ENCODE measurements around the gene PDZK1.
A peak's percentile ranks its signal among the peaks of the same experiment; 100 is the strongest.
"Not testable (repeated sequence)": the region's sequence is repeated elsewhere in the genome, so short reads cannot be mapped to it uniquely, and the experiment has no call there.

PDZK1 gene

DNA sequence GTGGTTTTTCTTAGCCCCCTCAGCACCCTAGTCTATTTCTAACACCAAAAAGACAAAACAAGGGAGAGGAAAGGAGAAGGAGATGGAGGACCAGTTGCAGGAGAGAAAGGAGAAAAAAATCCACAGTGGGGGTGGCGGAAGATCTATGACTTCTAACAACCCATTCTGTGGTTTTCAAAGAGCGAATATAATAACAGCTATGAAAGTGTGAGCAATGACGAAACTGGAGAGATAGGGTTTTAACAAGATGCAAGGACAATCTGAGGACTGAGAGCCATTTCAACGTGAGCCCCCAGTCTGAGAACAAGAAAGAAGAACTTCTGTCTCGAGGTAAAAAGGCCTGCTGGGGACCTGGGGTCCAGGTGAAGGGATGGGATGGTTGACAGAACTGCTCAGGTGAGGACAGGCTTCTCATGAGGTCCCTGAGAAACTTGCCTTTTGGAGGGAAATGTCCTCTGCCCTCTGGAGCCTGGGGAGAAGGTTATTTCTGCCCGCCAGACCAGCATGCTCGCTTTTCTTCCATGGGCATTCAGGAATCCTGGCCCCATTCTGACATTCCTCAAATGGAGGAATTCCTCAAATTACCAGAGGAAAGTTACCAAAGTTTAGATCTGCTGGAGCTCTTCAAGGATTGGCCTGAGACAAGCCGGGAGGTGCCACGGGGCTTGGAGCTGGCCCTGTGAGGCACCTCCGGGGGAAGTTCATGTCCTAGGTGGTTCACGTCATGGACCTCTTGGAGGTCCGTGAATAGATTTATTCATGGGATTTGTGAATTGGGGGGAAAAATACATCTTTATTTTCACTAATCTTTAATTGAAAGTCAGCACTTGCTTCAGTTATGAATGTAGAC, 12.3 kb upstream of the PDZK1 start, which contains the start of gene CD160:
TSS of gene CD160 (plus strand) at position 270 of the 850 bp plus-strand sequence. CDS start 8,829 bp downstream, outside the sequence.
- TF ChIP-seq CTCF (IDR thresholded peaks at IDR 0.05; ENCODE audit: extremely low read depth, insufficient read depth, missing control alignments), result no peak
- DNase-seq (ENCODE audit: low spot score), result peak; percentile 36
- in situ Hi-C loops (cut with MboI; ENCODE audit: low pct_unique_long_range_greater_than_20kb, low sequenced_read_pairs, unreplicated experiment), result no loop called here

- DNase-seq (ENCODE audit: low spot score); in situ Hi-C loops (cut with MboI; ENCODE audit: low pct_unique_long_range_greater_than_20kb, low sequenced_read_pairs, unreplicated experiment): not testable (repeated sequence)
Observed at GRCh38 chr1:145718465-145718864, 11.3 kb upstream of the PDZK1 start.

DNA sequence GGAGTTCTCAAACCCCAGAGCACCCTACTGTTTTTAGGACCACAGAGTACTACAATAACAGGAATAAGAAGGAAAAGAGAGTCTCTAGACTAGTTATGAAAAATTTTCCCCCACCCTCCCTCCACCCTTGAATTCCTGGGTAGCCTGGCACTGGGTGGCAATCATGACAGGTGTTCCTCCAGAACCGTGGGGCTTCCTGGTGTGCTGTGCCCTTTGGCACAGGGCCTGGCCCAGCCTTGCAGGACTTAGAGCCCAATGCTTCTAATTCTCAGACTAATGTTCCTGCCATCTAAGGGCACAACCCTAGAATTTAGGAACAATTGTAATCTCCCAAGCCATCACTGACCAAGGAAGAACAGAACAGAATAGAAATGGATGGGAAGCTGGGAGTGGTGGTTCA, 10.7 kb upstream of the PDZK1 start:
- DNase-seq (ENCODE audit: low spot score), result no peak
- in situ Hi-C loops (cut with MboI; ENCODE audit: low pct_unique_long_range_greater_than_20kb, low sequenced_read_pairs, unreplicated experiment), result no loop called here
- TF ChIP-seq CTCF (IDR thresholded peaks at IDR 0.05; ENCODE audit: extremely low read depth, insufficient read depth, missing control alignments), result no peak

- in situ Hi-C loops (cut with MboI; ENCODE audit: low pct_unique_long_range_greater_than_20kb, low sequenced_read_pairs, unreplicated experiment), result no loop called here
- no peak for TF ChIP-seq CTCF (IDR thresholded peaks at IDR 0.05; ENCODE audit: extremely low read depth, insufficient read depth, missing control alignments)
- DNase-seq (ENCODE audit: low spot score), result no peak
Observed at GRCh38 chr1:145716641-145717345, 9.6 kb upstream of the PDZK1 start.

GRCh38 chr1:145714524-145715111, 7.5 kb upstream of the PDZK1 start:
- no peak for DNase-seq (ENCODE audit: low spot score)
- in situ Hi-C loops (cut with MboI; ENCODE audit: low pct_unique_long_range_greater_than_20kb, low sequenced_read_pairs, unreplicated experiment), result no loop called here
- no peak for TF ChIP-seq CTCF (IDR thresholded peaks at IDR 0.05; ENCODE audit: extremely low read depth, insufficient read depth, missing control alignments)

- in situ Hi-C loops (cut with MboI; ENCODE audit: low pct_unique_long_range_greater_than_20kb, low sequenced_read_pairs, unreplicated experiment), result no loop called here
- TF ChIP-seq CTCF (IDR thresholded peaks at IDR 0.05; ENCODE audit: extremely low read depth, insufficient read depth, missing control alignments), result no peak
- DNase-seq (ENCODE audit: low spot score), result no peak
Observed at GRCh38 chr1:145711213-145711651, 4.1 kb upstream of the PDZK1 start.

Measured in GM13977 (cell line).